Regular cardiac myocyte (primary cell): ENCODE data around the gene NXPH4. TPM values are rescaled to one million over a fixed set of nuclear protein-coding genes. Genes with fewer than 3 reads are reported as not detected.

Experiments used
- total RNA-seq: library from RNA; depleted of rRNA; stranded (reverse); fragments of >200 nt; gene quantifications from 2 replicates; pipeline ENCODE4 v1.2.3, GENCODE V29; 2014

The NXPH4 gene
- 4.4 and 9.6 TPM in 2 replicates for total RNA-seq

GRCh38 chr12:57216014-57216911 lies at the start of gene NXPH4:
NXPH4 (plus strand) TSS chr12:57216794; CDS start chr12:57216970, 176 bp downstream.

GRCh38 chr12:57229634-57230380 lies 13.2 kb downstream of the NXPH4 start, which contains the start of gene SHMT2:
SHMT2 (plus strand) TSS chr12:57229711; CDS start chr12:57229779, 68 bp downstream.

DNA sequence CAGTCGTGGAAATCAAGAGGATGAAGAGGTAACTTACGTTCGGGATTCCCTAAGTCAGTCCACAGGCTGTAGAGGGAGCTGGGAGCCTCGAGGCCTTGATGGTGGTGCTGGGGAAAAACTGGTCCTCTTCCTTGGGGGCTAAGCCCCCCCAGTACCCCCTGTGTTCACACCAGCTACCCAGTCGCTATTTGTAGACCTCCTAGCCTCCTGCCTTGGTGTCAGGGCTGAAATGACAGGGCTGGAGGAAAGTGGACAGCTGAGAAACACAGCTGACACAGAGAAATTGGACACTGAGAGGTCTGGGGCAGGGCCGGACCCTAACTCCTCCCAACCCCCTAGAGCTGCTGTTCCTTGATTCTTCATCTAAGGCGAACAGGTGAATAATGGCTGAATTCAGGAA lies 34.4 kb downstream of the NXPH4 start, which contains the start of gene STAC3:
Gene STAC3 (minus strand): TSS at position 232 of the 400 bp plus-strand sequence. CDS start 1,551 bp downstream, outside the sequence.

Other genes with a start within 250 kb of the NXPH4 start
- gene ZBTB39, start 210.2 kb upstream of the NXPH4 start, total RNA-seq = 2.5 and 3.8 TPM in 2 replicates
- gene TAC3, start 200.3 kb upstream of the NXPH4 start, total RNA-seq = 2.8 TPM in 1 of 2 replicates, not detected in the other
- gene MYO1A, start 166.7 kb upstream of the NXPH4 start, total RNA-seq = under 0.01 TPM in 1 of 2 replicates, not detected in the other
- gene NEMP1, start 138.0 kb upstream of the NXPH4 start, total RNA-seq = 4.8 and 13.2 TPM in 2 replicates
- 49.6 and 63.6 TPM in 2 replicates for gene NAB2, start 127.7 kb upstream of the NXPH4 start, total RNA-seq
- 56.0 and 58.1 TPM in 2 replicates for gene STAT6, start 105.4 kb upstream of the NXPH4 start, total RNA-seq
- gene LRP1, start 88.3 kb upstream of the NXPH4 start, total RNA-seq = 202 and 326 TPM in 2 replicates
- 0.19 TPM in 1 of 2 replicates, not detected in the other for gene LRP1-AS, start 69.2 kb upstream of the NXPH4 start, total RNA-seq
- gene SHMT2, start 12.9 kb downstream of the NXPH4 start, total RNA-seq = 174 and 252 TPM in 2 replicates
- gene STAC3, start 34.4 kb downstream of the NXPH4 start, total RNA-seq = 0.19 and 1.1 TPM in 2 replicates
- gene R3HDM2, start 214.2 kb downstream of the NXPH4 start, total RNA-seq = 6.9 and 8.7 TPM in 2 replicates
- not detected in 2 replicates for gene INHBC, start 218.0 kb downstream of the NXPH4 start, total RNA-seq
- 0.38 and 0.85 TPM in 2 replicates for gene INHBE, start 238.5 kb downstream of the NXPH4 start, total RNA-seq
- gene GLI1, start 243.0 kb downstream of the NXPH4 start, total RNA-seq = under 0.01 and 0.38 TPM in 2 replicates